IMR-90 (cell line): ENCODE results near the gene ZNF771. TPM values are rescaled to one million over a fixed set of nuclear protein-coding genes. Genes with fewer than 3 reads are reported as not detected.

Source experiments
- ATAC-seq: fragments of 200-7000 bp; cut with Tn5 transposase; 2 replicates; pipeline ENCODE4 v1.9.1; 2020; ENCODE audit warnings: low read depth, mild to moderate bottlenecking, moderate library complexity
- BruUV-seq: library from RNA; stranded (reverse); fragments of 400-500 nt; replicated peaks from 2 replicates; lab custom pipeline; 2021; lab: Mats Ljungman, UMichigan
- CTCF ChIA-PET: fragments of 300-600 bp; formaldehyde crosslinking; extraction: SDS; loops from one replicate; lab custom pipeline; 2021; ENCODE audit warnings: antibody characterized with exemption; lab: Yijun Ruan, JAX
- POLR2A ChIA-PET: fragments of 300-600 bp; sonication (Branson Sonifier 250); formaldehyde crosslinking; loops from one replicate; lab custom pipeline; 2022; ENCODE audit warnings: antibody characterized with exemption; ENCODE audit not compliant: unreplicated experiment; lab: Charles Lee
- DNase-seq: peaks from one replicate; pipeline ENCODE4 v3.0.0; 2013
- H2AFZ ChIP-seq: replicated peaks from 2 replicates; pipeline ENCODE3; 2013; ENCODE audit warnings: low read length, mild to moderate bottlenecking; ENCODE audit not compliant: poor library complexity
- H2AK5ac ChIP-seq: 2 replicates; pipeline ENCODE4 v1.6.1; 2013; ENCODE audit warnings: low read depth, low read length, inconsistent platforms
- H2AK9ac ChIP-seq: replicated peaks from 2 replicates; pipeline ENCODE3; 2013; ENCODE audit warnings: mild to moderate bottlenecking, low read depth, low read length, moderate library complexity; ENCODE audit not compliant: poor library complexity
- H2BK120ac ChIP-seq: 2 replicates; pipeline ENCODE4 v1.6.1; 2013; ENCODE audit warnings: low read depth, low read length, inconsistent platforms
- H2BK15ac ChIP-seq: 3 replicates; pipeline ENCODE4 v1.6.1; 2013; ENCODE audit warnings: low read depth, low read length, inconsistent platforms
- H2BK20ac ChIP-seq: 2 replicates; pipeline ENCODE4 v1.6.1; 2013; ENCODE audit warnings: low read depth, mild to moderate bottlenecking, inconsistent platforms, low read length, moderate library complexity
- H2BK5ac ChIP-seq: 2 replicates; pipeline ENCODE4 v1.6.1; 2013; ENCODE audit warnings: mild to moderate bottlenecking, low read depth, low read length, inconsistent platforms; ENCODE audit not compliant: poor library complexity, severe bottlenecking
- H3K14ac ChIP-seq: replicated peaks from 2 replicates; pipeline ENCODE4 v1.6.1; 2013; ENCODE audit warnings: low read depth, low read length, inconsistent platforms
- H3K18ac ChIP-seq: 2 replicates; pipeline ENCODE4 v1.6.1; 2013; ENCODE audit warnings: low read depth, low read length, control low read depth
- H3K23ac ChIP-seq: 2 replicates; pipeline ENCODE4 v1.6.1; 2013; ENCODE audit warnings: low read depth, low read length, inconsistent platforms
- H3K27ac ChIP-seq: 2 replicates; pipeline ENCODE4 v1.5.1; 2013; ENCODE audit warnings: mild to moderate bottlenecking, control low read depth, low read length; ENCODE audit not compliant: insufficient read depth
- H3K27me3 ChIP-seq: 2 replicates; pipeline ENCODE4 v1.6.1; 2013; ENCODE audit warnings: low read length; ENCODE audit not compliant: control insufficient read depth, insufficient read depth
- H3K36me3 ChIP-seq: 2 replicates; pipeline ENCODE4 v1.6.1; 2013; ENCODE audit warnings: low read length, mixed read lengths; ENCODE audit not compliant: control insufficient read depth, insufficient read depth
- H3K4ac ChIP-seq: 2 replicates; pipeline ENCODE4 v1.6.1; 2013; ENCODE audit warnings: low read depth, low read length, inconsistent platforms
- H3K4me1 ChIP-seq: 2 replicates; pipeline ENCODE4 v1.6.1; 2013; ENCODE audit warnings: low read length, mixed read lengths; ENCODE audit not compliant: control insufficient read depth, insufficient read depth
- H3K4me2 ChIP-seq: 2 replicates; pipeline ENCODE4 v1.6.1; 2013; ENCODE audit warnings: low read depth, mild to moderate bottlenecking, control low read depth, low read length, moderate library complexity
- H3K4me3 ChIP-seq: 2 replicates; pipeline ENCODE4 v1.5.1; 2013; ENCODE audit warnings: low read depth, mild to moderate bottlenecking, control low read depth, low read length, moderate library complexity; ENCODE audit not compliant: insufficient read depth
- H3K56ac ChIP-seq: 2 replicates; pipeline ENCODE4 v1.6.1; 2013; ENCODE audit warnings: low read length, inconsistent platforms; ENCODE audit not compliant: insufficient read depth; ENCODE audit errors: extremely low read depth
- H3K79me1 ChIP-seq, 2 experiments: 2 replicates each; pipeline ENCODE4 v1.6.1; 2013; ENCODE audit warnings: low read length in 2 of 2, inconsistent platforms in 1 of 2, low read depth in 1 of 2
- H3K9ac ChIP-seq: 2 replicates; pipeline ENCODE4 v1.6.1; 2013; ENCODE audit warnings: low read depth, low read length, control low read depth
- H3K9me1 ChIP-seq: 2 replicates; pipeline ENCODE4 v1.6.1; 2013; ENCODE audit warnings: low read length, inconsistent platforms; ENCODE audit not compliant: insufficient read depth
- H3K9me3 ChIP-seq: 2 replicates; pipeline ENCODE4 v1.6.1; 2013; ENCODE audit warnings: low read length; ENCODE audit not compliant: control insufficient read depth, insufficient read depth
- H4K20me1 ChIP-seq: 2 replicates; pipeline ENCODE4 v1.6.1; 2013; ENCODE audit warnings: low read length, inconsistent platforms; ENCODE audit not compliant: insufficient read depth
- H4K5ac ChIP-seq: 2 replicates; pipeline ENCODE4 v1.6.1; 2013; ENCODE audit warnings: mild to moderate bottlenecking, low read depth, low read length, control low read depth
- H4K8ac ChIP-seq, 2 experiments: 2 replicates each; pipeline ENCODE4 v1.6.1; 2013; ENCODE audit warnings: low read depth in 2 of 2, low read length in 2 of 2, control low read depth in 1 of 2, inconsistent platforms in 1 of 2
- H4K91ac ChIP-seq: 2 replicates; pipeline ENCODE4 v1.6.1; 2013; ENCODE audit warnings: low read depth, low read length, inconsistent platforms; ENCODE audit not compliant: insufficient read depth
- BHLHE40 ChIP-seq: fragments of 150-350 bp; IDR thresholded peaks from 2 replicates; pipeline ENCODE4 v1.6.1; 2016; ENCODE audit warnings: mild to moderate bottlenecking, low read depth, low read length
- CEBPB ChIP-seq: IDR thresholded peaks from 2 replicates; pipeline ENCODE4 v1.6.1; 2012; ENCODE audit warnings: low read depth, low read length, improper control_type of control experiment
- CHD1 ChIP-seq: IDR thresholded peaks from 2 replicates; pipeline ENCODE4 v1.6.1; 2012; ENCODE audit warnings: low read depth, low read length, improper control_type of control experiment
- MXI1 ChIP-seq: IDR thresholded peaks from 2 replicates; pipeline ENCODE4 v1.6.1; 2012; ENCODE audit warnings: low read depth, mild to moderate bottlenecking, low read length, moderate library complexity, borderline replicate concordance
- POLR2A ChIP-seq: IDR thresholded peaks from 2 replicates; pipeline ENCODE4 v1.6.1; 2012; ENCODE audit warnings: mild to moderate bottlenecking, low read depth, low read length
- RFX5 ChIP-seq: IDR thresholded peaks from 2 replicates; pipeline ENCODE4 v1.8.0; 2012; ENCODE audit warnings: low read depth, mild to moderate bottlenecking, low read length, moderate library complexity
- SMC3 ChIP-seq: fragments of 150-350 bp; IDR thresholded peaks from 2 replicates; pipeline ENCODE4 v1.6.1; 2016; ENCODE audit warnings: low read depth, mild to moderate bottlenecking, antibody characterized with exemption, low read length, moderate library complexity
- WGBS, 2 experiments: methylation state at CpG; one replicate each; pipeline versions ENCODE4 v1.1.5 to v1.1.7; 2013; ENCODE audit warnings: missing lambda C conversion rate in 2 of 2; ENCODE audit not compliant: insufficient read length in 1 of 2; ENCODE audit errors: extremely low coverage in 2 of 2; 5-methylcytosine and 5-hydroxymethylcytosine counted together
- dilution Hi-C: fragments of 300-500 bp; cut with HindIII; formaldehyde crosslinking; loops from one replicate; pipeline ENCODE4 v1.14.3; 2018; ENCODE audit warnings: low sequenced_read_pairs; ENCODE audit not compliant: unreplicated experiment
- in situ Hi-C: fragments of 300-500 bp; cut with MboI; formaldehyde crosslinking; loops from 3 replicates; pipeline ENCODE4 v1.14.3; 2019; ENCODE audit warnings: low sequenced_read_pairs, inconsistent platforms, mixed read lengths
- intact Hi-C: fragments of 100-400 bp; cut with micrococcal nuclease; formaldehyde crosslinking; loops from 2 replicates; pipeline ENCODE4 v1.10.0; 2022
- polyA plus RNA-seq, 3 experiments: library from polyadenylated mRNA; depleted of rRNA; stranded (reverse); fragments of >200 nt; gene quantifications; 2 replicates each; pipeline ENCODE4 v1.2.3, GENCODE V29; 2012; ENCODE audit warnings: low replicate concordance in 1 of 3
- total RNA-seq: library from RNA; depleted of rRNA; stranded (reverse); fragments of >200 nt; gene quantifications from 2 replicates; pipeline ENCODE4 v1.2.3, GENCODE V29; 2012

The ZNF771 gene
- total and polyA plus RNA-seq, 2 of the 4 experiments (the other 2 are of a cell fraction): 5.2 to 10.9 TPM

- no peak for TF ChIP-seq MXI1
Measured at GRCh38 chr16:30401768-30402425, 5.5 kb upstream of the ZNF771 start (continued).

GRCh38 chr16:30406795-30407101 lies 658 bp upstream of the ZNF771 start:
- H2BK20ac ChIP-seq: peak overlapping the region; percentile 32; the same call in 1 of the 2 replicates
- ChIA-PET CTCF (no interaction called here), POLR2A (interaction anchor here (1.0 to 1.1 kb wide), 2 partner anchors 11 kb away, joined by 3 to 7 read pairs; partner anchors contain the start of gene ZNF48)
- peak overlapping the region; percentile 89 for H2AK9ac ChIP-seq
- peak overlapping the region; percentile 77; the same call in 1 of the 2 replicates for H3K56ac ChIP-seq
- peak overlapping the region; percentile 74 for H2BK120ac ChIP-seq
- peak overlapping the region; percentile 97 for H2AFZ ChIP-seq
- peak overlapping the region; percentile 72 for H4K5ac ChIP-seq
- DNase-seq (no peak), ATAC-seq (no peak)
- H4K8ac ChIP-seq: peak overlapping the region; percentile 84 to 96
- H2BK5ac ChIP-seq: peak overlapping the region; percentile 82
- peak overlapping the region; percentile 84 for H3K27ac ChIP-seq
- peaks cover 9% of the 10 kb centered on the region for H3K36me3 ChIP-seq
- H3K14ac ChIP-seq: peak overlapping the region; percentile 97
- in situ Hi-C loops (loop anchor here (10.0 to 25.0 kb wide), 2 partner anchors 219 to 332 kb away; partner anchors contain the start of genes BOLA2B, CORO1A, PPP4C and SLX1A), dilution Hi-C loops (no loop called here), intact Hi-C loops (loop anchor here (10.0 kb wide), 1 partner anchor 312 kb away; the partner anchor contains the start of genes TBX6 and YPEL3)
- H3K9me3 ChIP-seq: no peaks in the 10 kb centered on the region
- H2AK5ac ChIP-seq: peak overlapping the region; percentile 90
- no peaks in the 10 kb centered on the region for H3K27me3 ChIP-seq
- H3K4me1 ChIP-seq: peaks cover 11% of the 10 kb centered on the region
- peak overlapping the region; percentile 59; the same call in 1 of the 2 replicates for H4K91ac ChIP-seq
- WGBS, 2 experiments: 20% methylated on average over 9 of the region's 14 CpGs; no CpG with 5 or more reads in 1 of the 2 experiments
- H3K23ac ChIP-seq: peak overlapping the region; percentile 48
- H3K9me1 ChIP-seq: peaks cover 11% of the 10 kb centered on the region
- H3K4me3 ChIP-seq: peak overlapping the region; percentile 71
- no TSS peak for BruUV-seq
- TF ChIP-seq POLR2A (no peak), CHD1 (no peak), BHLHE40 (no peak), RFX5 (no peak), MXI1 (no peak), SMC3 (no peak), CEBPB (no peak)
- H3K79me1 ChIP-seq: peaks cover 15 to 38% of the 10 kb centered on the region in 2 experiments
- H3K4me2 ChIP-seq: peak overlapping the region; percentile 93
- peak overlapping the region; percentile 87 for H3K9ac ChIP-seq
- peak overlapping the region; percentile 39; the same call in 1 of the 2 replicates for H3K18ac ChIP-seq
- peaks cover 10% of the 10 kb centered on the region; the same call in 1 of the 2 replicates for H4K20me1 ChIP-seq
- peak overlapping the region; percentile 95 for H3K4ac ChIP-seq
- peak overlapping the region; percentile 33; the same call in 2 of the 3 replicates for H2BK15ac ChIP-seq
